ENCODE results near the gene THBS3.
"Not testable (repeated sequence)": the region's sequence is repeated elsewhere in the genome, so short reads cannot be mapped to it uniquely, and the experiment has no call there.

The THBS3 gene

DNA sequence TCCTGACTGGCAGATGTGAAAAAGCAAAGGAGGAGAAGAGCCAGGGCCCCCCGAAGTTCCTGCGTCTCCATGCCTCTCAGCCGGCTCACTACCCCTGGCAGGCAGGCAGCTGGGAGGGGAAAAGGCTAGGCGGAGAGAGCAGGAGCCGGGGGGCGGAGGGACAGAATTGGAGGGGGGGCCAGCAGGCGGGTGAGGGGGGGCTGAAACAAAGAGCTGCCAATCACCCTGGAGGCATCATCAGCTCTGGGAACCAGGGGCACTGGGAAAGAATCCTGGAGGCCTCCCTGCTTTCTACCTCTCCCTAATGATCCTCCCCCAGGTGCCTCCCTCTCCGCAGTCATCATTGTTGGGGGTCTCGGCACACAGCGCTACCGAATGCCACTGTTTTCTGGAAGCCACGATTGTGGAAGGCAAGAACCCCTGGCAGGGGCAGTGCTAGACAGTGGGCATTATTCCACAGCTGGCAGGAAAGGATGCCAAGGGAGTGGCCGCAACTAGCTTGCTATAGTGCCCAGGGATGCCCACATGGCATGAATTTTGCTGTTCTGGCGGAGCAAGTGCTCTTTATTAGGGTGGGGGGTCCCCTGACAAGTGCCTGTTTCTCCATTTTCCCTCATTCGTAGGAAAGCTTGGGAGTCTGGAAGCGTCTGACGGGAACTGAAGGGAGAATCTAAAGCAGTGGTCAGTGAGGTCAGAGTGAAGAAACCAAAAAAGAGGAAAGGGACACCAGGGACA lies at the start of gene THBS3:
TSS of gene THBS3 (minus strand) at position 92 of the 735 bp plus-strand sequence. CDS start at position 71, 21 bp downstream.
- DNase-seq = no peak

DNA sequence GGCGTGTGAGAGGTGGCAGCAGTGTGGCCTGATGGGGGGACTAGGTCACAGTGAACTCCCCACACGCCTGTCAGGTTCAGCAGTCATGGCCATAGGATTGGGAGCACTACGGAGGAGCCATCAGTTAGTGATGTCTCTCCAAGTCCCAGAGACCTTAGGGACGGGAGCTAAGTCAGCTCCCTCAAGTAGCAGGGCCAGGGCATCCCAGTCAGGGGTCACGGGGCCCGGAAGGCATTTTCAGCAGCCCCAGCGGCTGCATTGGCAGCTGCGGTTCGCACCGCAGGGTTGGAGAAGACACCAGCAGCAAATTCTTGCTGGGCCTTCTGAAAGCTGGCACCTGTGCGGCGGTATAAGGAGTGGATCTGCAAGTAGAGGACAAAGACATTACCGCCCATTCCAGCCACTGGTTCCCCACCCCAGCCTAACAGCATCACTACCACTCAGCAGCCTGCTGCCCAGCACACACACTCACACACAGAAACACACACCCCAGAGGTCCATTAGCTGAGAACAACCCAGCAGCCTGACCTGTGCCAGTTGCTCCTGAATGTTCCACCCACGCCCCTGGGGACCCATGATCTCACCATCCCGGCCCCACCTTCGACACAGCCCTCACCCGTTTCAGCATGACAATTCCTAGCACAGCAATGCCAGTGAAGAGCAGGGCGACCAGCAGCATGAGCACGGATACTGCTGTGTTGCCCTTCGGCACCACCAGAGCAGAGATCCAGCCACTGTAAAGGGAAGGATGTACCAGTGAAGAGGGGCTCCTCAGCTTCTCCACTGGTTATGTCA lies 48.6 kb upstream of the THBS3 start:
- DNase-seq = no peak

DNA sequence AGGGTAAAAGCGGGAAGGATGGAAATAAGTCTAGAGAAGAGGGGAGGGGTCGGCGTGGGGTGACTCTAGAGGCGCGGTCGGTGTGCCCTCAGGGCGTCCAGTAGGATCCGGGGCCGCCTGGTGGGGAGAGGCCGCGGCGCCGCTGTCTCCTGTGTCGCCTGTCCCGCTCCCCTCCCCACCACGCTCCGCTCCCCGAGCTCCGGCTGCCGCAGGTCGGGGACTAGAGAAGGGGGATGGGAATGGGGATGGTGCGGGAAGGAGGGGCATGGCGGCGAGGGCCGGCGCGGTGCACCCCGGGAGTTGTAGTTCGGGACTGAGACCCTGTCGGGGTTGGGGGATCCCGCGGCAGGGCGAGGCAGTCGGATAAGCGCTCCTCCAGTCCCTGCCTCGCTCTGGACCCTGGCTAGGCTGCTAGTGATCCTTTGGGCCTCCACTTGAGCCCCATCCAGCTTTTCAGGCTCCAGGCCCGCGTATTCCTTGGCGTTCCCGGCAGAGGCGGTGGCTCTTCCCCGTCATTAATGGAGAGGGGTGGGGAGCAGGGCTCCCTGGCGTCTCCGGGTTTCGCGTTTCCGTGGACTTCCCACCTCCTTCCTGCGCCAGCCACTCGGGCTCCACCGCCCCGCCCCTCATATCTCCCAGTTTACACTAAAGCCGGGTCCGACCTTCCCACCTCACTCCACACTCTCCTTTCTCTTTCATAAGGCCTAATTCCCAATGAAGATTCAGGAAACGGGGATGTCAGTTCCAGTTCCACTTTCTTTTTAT lies 47.7 kb upstream of the THBS3 start, which contains the start of gene ENTREP3:
TSS of gene ENTREP3 (minus strand) at position 241 of the 765 bp plus-strand sequence. CDS start 606 bp downstream, outside the sequence.
- DNase-seq = peak; percentile 72

DNA sequence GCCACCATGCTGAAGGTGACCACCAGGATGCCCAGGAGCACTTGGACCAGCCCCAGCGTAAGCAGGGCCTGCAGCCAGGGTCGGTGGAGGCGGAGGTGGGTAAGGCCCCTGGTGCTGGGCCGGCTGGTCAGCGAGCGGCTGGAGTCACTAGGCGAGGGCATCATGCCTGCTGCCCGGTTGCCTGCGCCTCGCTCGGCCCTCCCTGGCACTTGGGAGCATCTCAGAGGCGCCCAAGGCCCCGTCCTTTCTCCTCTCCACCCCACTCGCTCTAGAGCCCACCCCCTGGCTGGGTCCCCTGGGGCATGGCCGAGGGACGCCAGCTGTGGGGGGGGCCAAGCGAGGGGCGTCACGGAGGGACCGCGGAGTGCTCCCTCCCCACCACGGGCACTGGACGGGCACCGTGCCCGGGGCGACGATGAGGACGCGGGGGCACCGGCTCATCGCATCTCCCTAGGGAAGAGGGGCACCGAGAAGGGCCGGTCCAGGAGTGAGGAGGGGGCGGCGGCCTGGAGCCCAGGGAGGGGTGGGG lies 47.1 kb upstream of the THBS3 start:
- no peak for DNase-seq

DNA sequence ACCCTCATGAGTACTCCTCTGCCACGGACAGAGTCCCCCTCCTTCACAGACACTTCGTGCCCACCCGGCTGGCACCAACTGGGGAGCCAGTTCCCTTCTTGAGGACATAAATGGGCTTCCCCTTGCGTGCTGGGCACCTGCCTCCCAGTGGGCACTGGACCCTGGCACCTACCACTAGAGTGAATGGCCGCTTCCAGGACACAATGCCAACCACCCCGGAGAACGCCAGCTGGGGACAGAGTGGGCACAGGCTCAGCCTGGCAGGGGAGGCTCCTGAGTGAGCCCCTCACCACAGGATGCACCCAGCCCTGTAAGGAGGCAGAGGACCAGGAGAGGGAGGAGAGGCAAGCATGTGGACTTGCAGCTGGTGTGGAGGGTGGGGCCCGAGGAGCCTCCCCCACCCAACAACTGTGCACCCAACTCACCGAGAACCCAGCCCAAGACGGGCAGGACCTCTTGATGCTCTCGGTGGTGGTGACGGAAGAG lies 46.6 kb upstream of the THBS3 start:
- no peak for DNase-seq

DNA sequence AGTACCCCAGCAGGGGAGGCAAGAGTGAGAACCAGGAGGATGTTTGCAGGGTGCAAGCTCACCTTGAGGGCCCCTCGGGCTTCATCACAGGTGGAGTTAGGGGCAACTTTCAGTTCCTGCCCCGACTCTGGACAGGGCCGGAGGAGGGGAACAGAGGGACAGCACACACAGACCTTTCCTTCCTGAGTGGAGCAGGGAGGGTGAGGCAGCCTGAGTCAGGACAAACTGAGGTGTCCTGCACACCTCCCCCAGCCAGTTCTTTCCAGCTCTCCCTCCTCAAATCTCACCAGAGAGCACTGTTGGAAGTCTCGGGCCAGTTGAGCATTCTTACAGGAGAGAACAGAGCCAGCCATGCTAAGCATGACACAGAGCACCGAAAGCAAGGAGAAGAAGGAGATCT lies 46.1 kb upstream of the THBS3 start:
- no peak for DNase-seq

DNA sequence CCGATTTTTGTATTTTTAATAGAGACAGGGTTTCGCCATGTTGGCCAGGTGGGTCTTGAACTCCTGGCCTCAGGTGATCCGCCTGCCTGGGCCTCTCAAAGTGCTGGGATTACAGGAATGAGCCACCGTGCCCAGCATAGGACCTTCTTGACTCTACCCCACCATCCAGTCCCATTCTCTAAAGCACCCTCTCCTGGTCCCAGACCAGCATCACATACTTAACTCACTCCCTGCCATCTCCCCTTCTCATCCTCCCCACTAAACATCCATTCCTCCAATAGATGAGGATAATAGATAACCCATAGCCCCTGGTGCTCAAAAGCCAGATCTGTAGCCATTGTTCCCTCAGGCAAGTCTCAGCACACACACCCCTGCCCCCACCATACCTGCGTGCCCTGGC lies 45.5 kb upstream of the THBS3 start:
- no peak for DNase-seq

DNA sequence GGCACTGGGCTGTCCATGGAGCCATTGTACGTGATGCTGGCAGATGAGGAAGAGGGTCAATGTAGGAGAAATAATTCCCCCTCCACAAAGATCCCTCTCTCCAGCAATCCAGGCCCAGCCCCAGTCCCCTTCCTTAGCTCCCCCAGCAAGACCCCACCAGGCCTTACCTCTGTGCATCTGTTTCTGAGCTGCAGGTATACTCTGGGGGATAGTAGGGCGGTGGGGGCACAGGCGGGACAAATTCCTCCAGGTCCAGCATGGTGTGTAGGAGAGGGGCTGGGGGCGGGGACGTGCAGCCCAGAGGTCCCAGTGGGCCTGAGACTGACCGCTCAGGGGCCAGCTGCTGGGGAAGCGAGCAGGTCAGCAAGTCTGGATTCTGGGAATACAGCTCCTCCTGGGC lies 43.9 kb upstream of the THBS3 start:
- no peak for DNase-seq

DNA sequence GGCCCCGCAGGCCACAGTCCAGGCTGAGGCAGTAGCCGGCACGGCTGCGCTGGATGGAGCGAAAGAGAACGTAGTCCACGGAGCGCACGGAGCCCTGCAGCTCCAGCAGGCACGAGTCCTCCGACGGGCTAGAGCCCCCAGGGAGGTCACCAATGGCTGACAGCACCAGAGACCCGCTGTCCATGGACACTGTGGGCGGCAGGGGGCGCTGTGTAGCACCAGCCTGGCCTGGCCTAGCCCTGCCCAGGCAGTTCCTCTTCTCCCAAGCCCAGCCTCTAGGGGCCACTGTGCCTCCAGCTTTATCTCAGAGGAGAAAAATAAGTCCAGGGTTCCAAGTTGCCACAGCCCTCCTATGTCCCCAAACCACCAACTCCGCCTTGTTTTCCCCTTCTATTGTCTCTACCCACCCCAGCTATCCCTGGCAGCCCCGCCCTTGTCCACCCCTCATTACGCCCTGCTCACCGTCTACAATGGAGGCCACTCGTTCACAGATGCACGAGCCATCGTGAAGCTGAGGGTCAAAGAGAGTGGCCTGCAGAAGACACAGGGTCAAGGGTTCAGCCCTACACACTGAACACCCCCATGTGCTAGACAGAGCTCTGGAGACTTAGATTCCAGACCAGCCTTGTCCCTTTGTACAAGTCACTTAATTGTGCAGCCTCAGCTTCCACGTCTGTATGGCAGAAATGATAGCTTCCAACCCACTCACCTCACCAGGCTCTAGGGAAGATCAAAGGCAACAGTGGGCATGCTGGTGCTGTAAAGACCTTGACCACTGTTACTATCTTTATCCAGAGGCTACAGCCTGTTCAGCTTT lies 43.1 kb upstream of the THBS3 start:
- peak; percentile 95 for DNase-seq

DNA sequence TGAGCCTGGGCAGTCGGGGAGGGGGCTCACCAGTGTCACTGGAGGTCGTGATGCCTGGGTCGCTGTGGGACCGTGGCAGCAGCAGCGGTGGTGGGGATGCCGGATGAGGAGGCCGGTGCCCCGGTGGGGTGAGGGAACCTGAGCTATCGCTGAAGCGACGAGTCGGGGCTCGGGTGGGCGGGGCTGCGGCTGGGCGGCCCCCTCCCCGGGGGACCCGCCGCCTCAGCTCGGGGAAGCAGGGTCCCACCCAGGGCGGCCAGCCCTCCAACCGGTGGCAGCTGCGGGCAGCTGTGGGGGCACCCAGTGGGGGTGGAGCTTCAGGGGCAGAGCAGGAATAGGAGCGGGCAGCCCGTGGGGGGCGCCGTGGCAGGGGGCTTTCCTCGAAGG lies 42.5 kb upstream of the THBS3 start:
- DNase-seq = no peak

DNA sequence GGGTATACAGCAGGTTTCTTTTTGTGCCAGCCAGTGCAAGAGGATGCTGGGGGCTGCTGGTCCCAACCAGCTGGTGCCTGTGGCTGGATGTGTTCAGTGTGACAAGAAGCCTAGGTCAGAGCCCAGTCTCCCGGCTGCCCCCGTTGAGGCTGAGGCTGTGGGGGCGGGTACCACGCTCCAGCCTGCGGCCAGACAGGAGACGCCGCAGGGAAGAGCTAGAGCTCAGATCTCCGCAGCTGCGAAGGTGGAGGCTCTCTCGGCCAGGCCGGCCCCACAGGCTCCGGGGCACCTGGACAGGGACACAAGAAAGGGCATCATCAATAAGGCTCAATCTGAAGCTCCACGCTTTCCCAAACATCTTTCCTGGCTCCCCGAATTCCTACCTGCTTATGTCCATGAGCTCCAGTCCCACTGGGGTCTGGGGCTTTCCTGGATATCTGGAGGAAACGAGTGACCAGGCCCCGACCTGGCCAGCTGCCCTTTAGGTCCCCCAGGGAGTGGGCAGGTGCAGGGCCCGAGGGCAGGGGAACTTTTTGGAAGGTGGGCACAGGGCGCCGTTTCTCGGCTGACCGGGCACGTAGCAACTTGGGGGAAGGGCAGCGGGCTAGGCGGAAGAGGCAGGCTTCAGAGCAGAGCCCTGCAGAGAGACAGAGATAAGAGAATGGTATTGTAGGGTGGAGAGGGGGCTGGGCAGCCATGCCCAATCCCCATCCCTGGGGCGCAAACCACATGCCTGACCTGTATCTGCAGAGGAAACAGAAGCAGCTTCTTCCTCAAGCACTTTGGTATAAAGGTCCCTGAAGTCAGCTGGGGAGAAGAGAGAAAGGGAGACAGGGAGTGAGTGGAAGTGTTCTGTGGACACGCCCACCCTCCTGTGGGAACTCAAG lies 40.2 kb upstream of the THBS3 start:
- DNase-seq = no peak

DNA sequence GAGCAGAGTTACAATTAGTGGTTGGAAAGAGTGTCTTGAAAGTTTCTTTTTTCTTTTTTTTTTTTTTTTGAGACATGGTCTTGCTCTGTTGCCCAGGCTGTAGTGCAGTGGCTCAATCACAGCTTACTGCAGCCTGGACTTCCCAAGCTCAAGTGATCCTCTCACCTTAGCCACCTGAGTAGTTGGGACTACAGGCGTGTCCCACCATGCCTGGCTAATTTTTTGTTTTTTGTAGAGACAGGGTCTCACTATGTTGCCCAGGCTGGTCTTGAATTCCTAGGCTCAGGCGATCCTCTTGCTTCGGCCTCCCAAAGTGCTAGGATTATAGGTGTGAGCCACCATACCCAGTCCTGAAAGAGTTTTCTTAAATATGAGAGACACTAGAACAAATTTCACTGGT lies 39.1 kb upstream of the THBS3 start:
- not testable (repeated sequence) for DNase-seq

DNA sequence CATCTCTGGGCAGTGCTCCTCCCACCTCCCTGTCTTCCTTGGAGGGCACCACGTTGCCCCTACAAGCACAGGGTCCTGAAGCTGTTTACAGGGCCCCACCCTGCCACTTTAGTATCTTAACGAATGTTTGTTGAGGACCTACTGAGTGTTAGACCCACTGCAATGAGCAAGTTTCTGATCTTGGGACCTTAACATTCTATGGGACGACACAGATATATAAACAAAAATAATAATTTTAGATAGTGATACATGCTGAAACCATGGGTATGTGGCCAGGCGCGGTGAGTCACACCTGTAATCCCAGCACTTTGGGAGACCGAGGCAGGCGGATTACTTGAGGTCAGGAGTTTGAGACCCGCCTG lies 37.4 kb upstream of the THBS3 start:
- DNase-seq = no peak

DNA sequence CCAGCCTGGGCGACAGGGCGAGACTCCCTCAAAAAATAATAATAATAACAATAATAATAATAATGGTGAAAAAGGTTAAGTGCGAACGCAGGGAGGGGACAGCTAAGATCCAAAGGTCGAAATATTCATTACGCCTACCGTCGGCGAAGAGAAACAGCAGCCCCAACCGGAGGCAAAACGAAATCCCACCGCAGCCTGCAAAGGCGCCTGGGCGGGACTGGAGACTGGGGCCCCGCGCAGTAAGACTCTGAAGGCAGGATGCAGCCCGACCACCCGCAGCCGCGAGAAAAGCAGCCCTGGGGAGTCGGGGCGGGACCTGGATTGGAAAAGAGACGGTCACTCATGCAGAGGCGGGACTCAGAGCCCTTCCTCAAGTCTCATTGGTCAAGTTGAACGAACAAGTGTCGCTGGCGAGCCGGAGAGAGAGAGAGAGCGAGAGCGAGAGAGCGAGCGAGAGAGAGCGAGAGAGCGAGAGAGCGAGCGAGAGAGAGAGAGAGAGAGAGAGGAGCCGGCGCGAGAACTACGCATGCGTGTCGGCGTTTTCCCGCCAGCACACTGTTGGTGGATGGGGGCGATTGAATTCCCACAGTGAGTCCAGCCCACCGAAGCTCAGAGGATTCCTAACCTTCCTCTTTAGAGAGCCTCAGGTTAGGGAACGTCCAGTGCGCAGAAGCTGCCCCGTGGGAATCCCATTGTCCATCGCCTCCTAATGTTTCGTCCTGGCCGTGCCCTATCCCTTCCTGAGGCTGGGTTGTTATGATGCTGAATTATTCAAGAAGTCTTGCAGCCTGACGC lies 36.9 kb upstream of the THBS3 start:
- peak; percentile 98 for DNase-seq

DNA sequence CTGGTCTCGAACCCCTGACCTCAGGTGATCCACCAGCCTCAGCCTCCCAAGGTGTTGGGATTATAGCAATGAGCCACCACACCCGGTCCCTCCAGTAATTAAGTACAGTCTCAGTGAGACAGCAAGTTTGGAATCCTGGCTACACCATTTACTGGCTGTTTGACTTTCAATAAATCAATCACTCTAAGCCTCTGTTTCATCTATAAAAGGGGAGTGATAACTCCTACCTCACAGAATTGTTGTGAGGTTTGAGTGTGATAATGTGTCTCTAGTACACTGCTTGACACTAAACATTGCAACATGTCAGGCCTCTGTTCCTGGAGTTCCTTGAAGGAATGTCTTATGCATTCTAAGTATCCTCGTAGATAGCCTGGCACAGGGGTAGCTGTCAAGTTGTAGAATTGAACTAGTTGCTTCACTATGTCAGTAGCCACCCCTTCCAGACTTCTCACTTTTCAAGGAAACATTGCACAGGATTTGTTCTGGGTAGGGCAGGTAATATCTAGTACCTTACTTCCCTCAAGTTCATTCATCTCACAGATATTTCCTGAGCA lies 35.2 kb upstream of the THBS3 start:
- DNase-seq = no peak

DNA sequence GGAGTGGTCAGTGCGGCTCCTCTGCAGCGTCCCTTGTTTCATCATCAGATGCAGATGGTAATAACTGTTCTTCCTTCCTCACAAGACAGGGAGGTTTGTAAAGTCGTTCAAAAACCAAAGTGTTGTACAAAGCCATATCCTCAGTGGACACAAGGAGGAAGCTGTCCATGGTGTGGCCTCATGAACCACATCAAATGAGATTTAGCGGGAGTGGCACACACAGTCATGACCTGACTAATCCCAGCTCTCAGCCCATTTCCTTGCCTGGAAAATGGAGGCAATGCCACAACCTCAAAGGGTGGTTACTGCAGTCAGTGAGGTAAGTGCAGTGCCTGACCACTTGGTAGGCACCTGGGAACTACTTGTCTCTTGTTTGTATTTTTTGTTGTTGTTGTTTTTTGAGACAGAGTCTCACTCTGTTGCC lies 34.2 kb upstream of the THBS3 start:
- DNase-seq = no peak

DNA sequence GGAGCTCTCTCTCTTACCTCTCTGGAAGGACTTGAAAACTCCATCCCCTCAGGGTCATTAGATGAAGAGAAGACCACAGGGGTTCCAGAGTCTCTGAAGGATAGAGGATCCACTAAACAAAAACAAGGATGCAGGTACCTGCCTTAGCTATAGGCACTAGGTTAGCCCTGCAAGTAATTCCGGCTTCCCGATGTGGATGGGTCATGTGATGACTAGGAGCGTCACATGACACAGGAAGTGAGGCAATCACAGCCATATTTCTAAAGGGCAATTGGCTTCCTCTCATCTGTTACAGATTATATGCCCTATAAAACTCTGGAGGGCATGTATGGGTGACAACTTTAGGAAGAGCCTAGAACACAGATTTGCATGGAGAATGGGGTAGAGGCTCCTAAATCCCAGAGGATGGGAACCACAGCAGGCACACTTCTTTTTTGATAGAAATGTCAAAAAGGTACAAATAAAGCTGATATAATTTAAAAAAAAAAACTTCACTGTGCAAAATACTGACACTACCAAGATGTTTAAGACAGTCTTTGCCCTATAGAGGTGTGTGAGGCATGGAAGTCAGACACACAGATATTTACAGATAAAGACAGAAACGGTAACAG lies 33.5 kb upstream of the THBS3 start:
- peak; percentile 72 for DNase-seq

DNA sequence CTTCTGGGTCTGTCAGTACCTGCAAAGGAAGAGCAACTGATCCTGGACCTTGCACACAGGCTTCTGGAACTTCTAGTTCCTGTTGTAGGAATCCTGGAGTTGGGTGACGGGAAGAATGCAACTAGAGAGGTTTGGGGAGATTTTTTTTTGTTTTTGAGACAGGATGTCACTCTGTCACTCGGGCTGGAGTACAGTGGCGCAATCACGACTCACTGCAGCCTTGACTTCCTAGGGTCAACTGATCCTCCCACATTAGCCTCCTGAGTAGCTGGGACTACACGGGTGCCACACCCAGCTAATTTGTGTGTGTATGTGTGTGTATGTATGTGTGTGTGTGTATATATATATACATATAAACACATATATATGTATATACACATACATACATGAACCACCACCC lies 28.8 kb upstream of the THBS3 start:
- DNase-seq = no peak

DNA sequence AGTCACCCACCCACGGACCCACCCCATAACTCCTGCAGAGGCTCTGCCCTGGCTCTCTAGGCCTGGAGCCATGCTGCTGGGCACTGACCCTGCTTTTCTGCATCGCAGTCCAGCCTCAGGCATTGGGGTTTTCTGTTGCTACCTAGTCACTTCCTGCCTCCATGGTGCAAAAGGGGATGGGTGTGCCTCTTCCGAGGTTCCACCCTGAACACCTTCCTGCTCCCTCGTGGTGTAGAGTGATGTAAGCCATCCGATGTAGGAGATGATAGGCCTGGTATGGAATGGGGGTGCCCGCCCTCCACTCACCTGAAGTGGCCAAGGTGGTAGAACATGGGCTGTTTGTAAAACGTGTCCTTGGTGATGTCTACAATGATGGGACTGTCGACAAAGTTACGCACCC lies 27.7 kb upstream of the THBS3 start:
- DNase-seq = not testable (repeated sequence)
